ENCODE results near the gene GADD45A. TPM values are rescaled to one million over a fixed set of nuclear protein-coding genes. Genes with fewer than 3 reads are reported as not detected.

GADD45A gene
- polyA plus RNA-seq, 1 of the 3 experiments (the other 2 are of a cell fraction): 164 TPM

- Histone ChIP-seq H3K27ac (ENCODE audit: low read depth in 2 of 2, low read length in 1 of 2) (no peak overlapping the region), H3K4me3 (ENCODE audit: low read depth in 2 of 2, low read length in 1 of 2) (no peak overlapping the region), H3K9me2 (no peaks in the 10 kb centered on the region), H3K4me1 (ENCODE audit: control insufficient read depth in 1 of 2, insufficient read depth in 2 of 2, low read depth in 1 of 2, low read length in 1 of 2) (no peaks in the 10 kb centered on the region), H4K20me1 (ENCODE audit: insufficient read depth) (no peaks in the 10 kb centered on the region), H3K79me2 (ENCODE audit: insufficient read depth) (no peaks in the 10 kb centered on the region), H2AFZ (ENCODE audit: low read depth) (no peak overlapping the region), H3K9ac (no peak overlapping the region), H3K36me3 (replicated peaks in 1 of 2; ENCODE audit: control insufficient read depth in 1 of 2, insufficient read depth in 2 of 2, low read length in 1 of 2) (no peaks in the 10 kb centered on the region), H3K4me2 (no peak overlapping the region), H3K27me3 (ENCODE audit: insufficient read depth) (no peaks in the 10 kb centered on the region), H3F3A (replicated peaks; ENCODE audit: insufficient read depth) (no peaks in the 10 kb centered on the region), H3K9me3 (no peaks in the 10 kb centered on the region)
- DNase-seq: no peak
- TF ChIP-seq, protein P1, sequence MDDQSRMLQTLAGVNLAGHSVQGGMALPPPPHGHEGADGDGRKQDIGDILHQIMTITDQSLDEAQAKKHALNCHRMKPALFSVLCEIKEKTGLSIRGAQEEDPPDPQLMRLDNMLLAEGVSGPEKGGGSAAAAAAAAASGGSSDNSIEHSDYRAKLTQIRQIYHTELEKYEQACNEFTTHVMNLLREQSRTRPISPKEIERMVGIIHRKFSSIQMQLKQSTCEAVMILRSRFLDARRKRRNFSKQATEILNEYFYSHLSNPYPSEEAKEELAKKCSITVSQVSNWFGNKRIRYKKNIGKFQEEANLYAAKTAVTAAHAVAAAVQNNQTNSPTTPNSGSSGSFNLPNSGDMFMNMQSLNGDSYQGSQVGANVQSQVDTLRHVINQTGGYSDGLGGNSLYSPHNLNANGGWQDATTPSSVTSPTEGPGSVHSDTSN (IDR thresholded peaks at IDR 0.05): no peak
- TF ChIP-seq POLR2AphosphoS5 (IDR thresholded peaks at IDR 0.05; ENCODE audit: low read depth, low read length) (no peak), RAD21 (IDR thresholded peaks at IDR 0.05; ENCODE audit: low read length) (no peak), MAX (IDR thresholded peaks at IDR 0.05; ENCODE audit: low read depth) (no peak), CHD2 (IDR thresholded peaks at IDR 0.05; ENCODE audit: low read length, partially characterized antibody) (no peak), GATA2 (CRISPR knock-in tag; IDR thresholded peaks at IDR 0.05) (no peak), SMC3 (IDR thresholded peaks at IDR 0.05; ENCODE audit: low read depth, low read length) (no peak), MXI1 (IDR thresholded peaks at IDR 0.05; ENCODE audit: low read depth, low read length) (no peak), TAF1 (IDR thresholded peaks at IDR 0.05; ENCODE audit: borderline replicate concordance, low read depth, low read length) (no peak), RXRA (IDR thresholded peaks at IDR 0.05; ENCODE audit: borderline replicate concordance, low read depth) (no peak), NRF1 (IDR thresholded peaks at IDR 0.05; ENCODE audit: low read depth, low read length) (no peak), SIN3A (IDR thresholded peaks at IDR 0.05; ENCODE audit: borderline replicate concordance, low read depth, low read length) (no peak), TEAD4 (IDR thresholded peaks at IDR 0.05; ENCODE audit: borderline replicate concordance, insufficient read depth) (no peak), JUND (IDR thresholded peaks at IDR 0.05) (no peak), NFIC (IDR thresholded peaks at IDR 0.05; ENCODE audit: borderline replicate concordance) (no peak), MEF2A (IDR thresholded peaks at IDR 0.05; ENCODE audit: borderline replicate concordance, low read depth) (no peak)
- TF ChIP-seq, protein P2, sequence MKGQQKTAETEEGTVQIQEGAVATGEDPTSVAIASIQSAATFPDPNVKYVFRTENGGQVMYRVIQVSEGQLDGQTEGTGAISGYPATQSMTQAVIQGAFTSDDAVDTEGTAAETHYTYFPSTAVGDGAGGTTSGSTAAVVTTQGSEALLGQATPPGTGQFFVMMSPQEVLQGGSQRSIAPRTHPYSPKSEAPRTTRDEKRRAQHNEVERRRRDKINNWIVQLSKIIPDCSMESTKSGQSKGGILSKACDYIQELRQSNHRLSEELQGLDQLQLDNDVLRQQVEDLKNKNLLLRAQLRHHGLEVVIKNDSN (IDR thresholded peaks at IDR 0.05; ENCODE audit: borderline replicate concordance, low read depth): no peak
- TF ChIP-seq, protein P3, sequence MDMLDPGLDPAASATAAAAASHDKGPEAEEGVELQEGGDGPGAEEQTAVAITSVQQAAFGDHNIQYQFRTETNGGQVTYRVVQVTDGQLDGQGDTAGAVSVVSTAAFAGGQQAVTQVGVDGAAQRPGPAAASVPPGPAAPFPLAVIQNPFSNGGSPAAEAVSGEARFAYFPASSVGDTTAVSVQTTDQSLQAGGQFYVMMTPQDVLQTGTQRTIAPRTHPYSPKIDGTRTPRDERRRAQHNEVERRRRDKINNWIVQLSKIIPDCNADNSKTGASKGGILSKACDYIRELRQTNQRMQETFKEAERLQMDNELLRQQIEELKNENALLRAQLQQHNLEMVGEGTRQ (IDR thresholded peaks at IDR 0.05; ENCODE audit: borderline replicate concordance, low read depth, low read length): no peak
- ChIA-PET CTCF (no interaction called here), POLR2A (no interaction called here)
- WGBS (ENCODE audit: low lambda C conversion rate): 83% methylated on average over 5 of the region's 5 CpGs
Measured at GRCh38 chr1:67666636-67667035, 18.4 kb upstream of the GADD45A start.

Data from SK-N-SH (cell line).